Thyroid gland (tissue), 4 donors: ENCODE data around the gene KDSR.

Source experiments
- POLR2A ChIP-seq, 2 donors: fragments of 450-650 bp; IDR thresholded peaks; one replicate each; pipeline ENCODE4 v1.6.1; 2017; ENCODE audit warnings: antibody characterized with exemption in 2 of 2, mild to moderate bottlenecking in 2 of 2, moderate library complexity in 1 of 2
- TF ChIP-seq, protein P1 (sequence below), 6 experiments: fragments of 200-600 bp in 3 of 6; fragments of 450-650 bp in 3 of 6; sonication (generic) in 3 of 6; IDR thresholded peaks; one replicate each; pipeline ENCODE4 v1.5.1; 2016 to 2019; ENCODE audit warnings: antibody characterized with exemption in 6 of 6, mild to moderate bottlenecking in 2 of 6, inconsistent platforms in 1 of 6, moderate library complexity in 1 of 6

DNA sequence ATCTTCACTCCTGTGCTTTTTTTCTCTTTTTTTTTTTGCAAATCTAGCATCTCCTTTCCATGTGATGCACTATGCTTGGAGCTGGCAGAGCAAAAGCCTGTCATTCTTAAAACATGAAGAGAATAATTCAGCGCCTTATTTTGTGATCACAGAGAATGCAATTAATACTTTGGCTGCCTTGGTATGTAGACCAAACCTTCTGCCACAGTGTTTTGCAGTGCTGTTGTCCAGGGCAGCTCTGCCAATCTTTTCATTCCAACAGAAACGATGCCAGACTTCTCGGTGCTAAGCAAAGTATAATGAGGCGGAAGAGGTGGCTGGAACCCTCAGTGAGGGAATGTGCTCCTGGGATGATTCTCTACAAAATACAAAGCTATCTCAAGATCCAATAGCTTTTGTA lies 73.1 kb downstream of the KDSR start:
- TF ChIP-seq, protein P1, sequence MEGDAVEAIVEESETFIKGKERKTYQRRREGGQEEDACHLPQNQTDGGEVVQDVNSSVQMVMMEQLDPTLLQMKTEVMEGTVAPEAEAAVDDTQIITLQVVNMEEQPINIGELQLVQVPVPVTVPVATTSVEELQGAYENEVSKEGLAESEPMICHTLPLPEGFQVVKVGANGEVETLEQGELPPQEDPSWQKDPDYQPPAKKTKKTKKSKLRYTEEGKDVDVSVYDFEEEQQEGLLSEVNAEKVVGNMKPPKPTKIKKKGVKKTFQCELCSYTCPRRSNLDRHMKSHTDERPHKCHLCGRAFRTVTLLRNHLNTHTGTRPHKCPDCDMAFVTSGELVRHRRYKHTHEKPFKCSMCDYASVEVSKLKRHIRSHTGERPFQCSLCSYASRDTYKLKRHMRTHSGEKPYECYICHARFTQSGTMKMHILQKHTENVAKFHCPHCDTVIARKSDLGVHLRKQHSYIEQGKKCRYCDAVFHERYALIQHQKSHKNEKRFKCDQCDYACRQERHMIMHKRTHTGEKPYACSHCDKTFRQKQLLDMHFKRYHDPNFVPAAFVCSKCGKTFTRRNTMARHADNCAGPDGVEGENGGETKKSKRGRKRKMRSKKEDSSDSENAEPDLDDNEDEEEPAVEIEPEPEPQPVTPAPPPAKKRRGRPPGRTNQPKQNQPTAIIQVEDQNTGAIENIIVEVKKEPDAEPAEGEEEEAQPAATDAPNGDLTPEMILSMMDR (IDR thresholded peaks at IDR 0.05), result no peak
- no peak for TF ChIP-seq POLR2A (IDR thresholded peaks at IDR 0.05)
